Mesodermal cell (in vitro differentiated cells): ENCODE data around the gene SYDE2.
"Not testable (repeated sequence)": the region's sequence is repeated elsewhere in the genome, so short reads cannot be mapped to it uniquely, and the experiment has no call there.

Experiments used
- H3K27ac ChIP-seq: 2 replicates; pipeline ENCODE4 v1.7.0; 2013; ENCODE audit warnings: mild to moderate bottlenecking, low read depth, low read length, moderate library complexity; ENCODE audit not compliant: severe bottlenecking
- H3K36me3 ChIP-seq: 2 replicates; pipeline ENCODE4 v1.7.1; 2013; ENCODE audit warnings: mild to moderate bottlenecking, low read length, moderate library complexity; ENCODE audit not compliant: control insufficient read depth, insufficient read depth
- H3K4me1 ChIP-seq: one replicate; pipeline ENCODE4 v1.7.1; 2013; ENCODE audit warnings: mild to moderate bottlenecking, low read length; ENCODE audit not compliant: insufficient read depth, control insufficient read depth, poor library complexity, severe bottlenecking
- H3K4me3 ChIP-seq: 2 replicates; pipeline ENCODE4 v1.7.0; 2013; ENCODE audit warnings: low read length, control low read depth, mild to moderate bottlenecking; ENCODE audit not compliant: insufficient read depth, poor library complexity, severe bottlenecking; ENCODE audit errors: extremely low read depth
- H3K9me3 ChIP-seq: 2 replicates; pipeline ENCODE4 v1.7.1; 2013; ENCODE audit warnings: mild to moderate bottlenecking, low read length, moderate library complexity; ENCODE audit not compliant: control insufficient read depth
- WGBS, 2 experiments: methylation state at CpG; one replicate each; pipeline ENCODE4 v1.1.5; 2013; ENCODE audit warnings: missing lambda C conversion rate in 2 of 2; ENCODE audit not compliant: insufficient coverage in 2 of 2; 5-methylcytosine and 5-hydroxymethylcytosine counted together

SYDE2 gene

GRCh38 chr1:85142753-85143152 lies 58.1 kb downstream of the SYDE2 start:
- Histone ChIP-seq H3K4me1 (no peaks in the 10 kb centered on the region), H3K36me3 (no peaks in the 10 kb centered on the region), H3K4me3 (no peak overlapping the region), H3K9me3 (no peaks in the 10 kb centered on the region), H3K27ac (no peak overlapping the region)
- 79 to 100% methylated on average over 2 of the region's 5 CpGs for WGBS, 2 experiments

GRCh38 chr1:85138439-85138838 lies 62.4 kb downstream of the SYDE2 start:
- H3K4me3 ChIP-seq, H3K27ac ChIP-seq, H3K4me1 ChIP-seq, H3K9me3 ChIP-seq, H3K36me3 ChIP-seq: not testable (repeated sequence)
- WGBS, 2 experiments = 100% methylated on average over 2 of the region's 5 CpGs

- 91 to 94% methylated on average over 8 of the region's 9 CpGs for WGBS, 2 experiments
- Histone ChIP-seq H3K27ac (no peak overlapping the region), H3K36me3 (no peaks in the 10 kb centered on the region), H3K4me3 (no peak overlapping the region), H3K9me3 (no peaks in the 10 kb centered on the region), H3K4me1 (no peaks in the 10 kb centered on the region)
These were observed 63.2 kb downstream of the SYDE2 start for GRCh38 chr1:85137660-85138059.

GRCh38 chr1:85135392-85135798 lies 65.4 kb downstream of the SYDE2 start:
- H3K36me3 ChIP-seq = no peaks in the 10 kb centered on the region
- H3K4me3 ChIP-seq = no peak overlapping the region
- 100% methylated on average over 1 of the region's 1 CpG; no CpG with 5 or more reads in 1 of the 2 experiments for WGBS, 2 experiments
- H3K27ac ChIP-seq = no peak overlapping the region
- H3K4me1 ChIP-seq = no peaks in the 10 kb centered on the region
- H3K9me3 ChIP-seq = no peaks in the 10 kb centered on the region

- WGBS, 2 experiments = 75 to 89% methylated on average over 2 to 3 of the region's 3 CpGs
- Histone ChIP-seq H3K36me3 (no peaks in the 10 kb centered on the region), H3K4me3 (no peak overlapping the region), H3K9me3 (no peaks in the 10 kb centered on the region), H3K4me1 (no peaks in the 10 kb centered on the region), H3K27ac (no peak overlapping the region)
These were observed 66.0 kb downstream of the SYDE2 start for GRCh38 chr1:85134583-85135391.

DNA sequence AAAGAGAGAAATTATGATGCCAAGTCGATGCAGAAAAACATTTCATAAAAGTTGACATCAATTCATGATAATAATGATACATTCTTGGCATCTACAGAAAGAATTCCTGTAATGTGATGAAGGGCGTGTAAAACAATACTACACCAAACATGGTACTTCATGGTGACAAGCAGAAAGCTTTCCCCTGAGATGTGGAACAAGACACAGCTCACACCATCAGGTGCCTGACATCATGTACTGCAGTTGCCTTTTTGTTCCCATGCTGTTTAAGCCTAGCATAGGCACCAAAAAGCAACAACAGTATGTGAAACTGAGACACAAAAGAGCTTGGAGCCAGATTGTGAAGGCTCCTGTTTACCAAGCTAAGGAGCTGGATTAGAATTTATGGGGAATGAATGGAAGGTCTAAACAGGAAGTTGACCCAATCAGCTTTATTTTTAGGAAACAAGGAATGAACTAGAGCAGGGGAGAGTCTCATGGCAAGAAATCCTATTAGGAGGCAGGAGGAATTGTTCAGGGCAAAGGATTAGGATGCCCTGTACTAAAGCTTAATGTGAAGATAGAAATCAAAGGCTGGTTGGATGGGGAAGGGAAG lies 67.2 kb downstream of the SYDE2 start:
- Histone ChIP-seq H3K4me3 (no peak overlapping the region), H3K9me3 (no peaks in the 10 kb centered on the region), H3K27ac (no peak overlapping the region), H3K36me3 (no peaks in the 10 kb centered on the region), H3K4me1 (no peaks in the 10 kb centered on the region)
- no CpG with 5 or more reads among the region's 2 CpGs for WGBS, 2 experiments

- no peaks in the 10 kb centered on the region for H3K36me3 ChIP-seq
- H3K27ac ChIP-seq = no peak overlapping the region
- H3K4me1 ChIP-seq = no peaks in the 10 kb centered on the region
- no peak overlapping the region for H3K4me3 ChIP-seq
- 88 to 91% methylated on average over 2 of the region's 4 CpGs for WGBS, 2 experiments
- H3K9me3 ChIP-seq = no peaks in the 10 kb centered on the region
These were observed 68.6 kb downstream of the SYDE2 start for GRCh38 chr1:85132078-85132720.

GRCh38 chr1:85128316-85128715 lies 72.5 kb downstream of the SYDE2 start:
- H3K4me1 ChIP-seq = no peaks in the 10 kb centered on the region
- no peaks in the 10 kb centered on the region for H3K36me3 ChIP-seq
- 100% methylated on average over 1 of the region's 1 CpG; no CpG with 5 or more reads in 1 of the 2 experiments for WGBS, 2 experiments
- no peaks in the 10 kb centered on the region for H3K9me3 ChIP-seq
- H3K4me3 ChIP-seq = no peak overlapping the region
- H3K27ac ChIP-seq = no peak overlapping the region

GRCh38 chr1:85125891-85126290 lies 74.9 kb downstream of the SYDE2 start:
- WGBS, 2 experiments = no CpG with 5 or more reads among the region's 1 CpG
- H3K36me3 ChIP-seq = no peaks in the 10 kb centered on the region
- H3K27ac ChIP-seq = no peak overlapping the region
- no peak overlapping the region for H3K4me3 ChIP-seq
- H3K9me3 ChIP-seq = no peaks in the 10 kb centered on the region
- H3K4me1 ChIP-seq = no peaks in the 10 kb centered on the region

DNA sequence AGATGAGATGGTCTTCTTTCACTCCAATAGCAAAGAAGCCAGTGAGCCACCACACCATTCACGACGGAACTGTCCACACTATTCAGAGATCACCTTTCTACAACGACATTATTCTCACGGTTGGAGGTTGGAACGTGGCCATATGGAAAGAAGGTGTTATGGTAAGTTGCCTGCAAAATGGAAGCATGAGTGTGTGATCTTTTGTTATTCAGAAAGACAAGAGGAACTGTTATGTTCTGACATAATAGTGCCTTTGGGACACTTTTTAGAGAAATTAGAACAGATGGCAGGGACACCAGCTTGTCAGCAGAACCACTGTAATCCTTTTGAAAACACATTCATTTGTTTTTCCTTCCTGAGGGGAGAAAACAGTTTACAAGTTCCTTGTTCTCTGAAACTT lies 76.7 kb downstream of the SYDE2 start:
- WGBS, 2 experiments = 92 to 100% methylated on average over 1 to 5 of the region's 5 CpGs
- no peak overlapping the region for H3K27ac ChIP-seq
- no peak overlapping the region for H3K4me3 ChIP-seq
- no peaks in the 10 kb centered on the region for H3K9me3 ChIP-seq
- no peaks in the 10 kb centered on the region for H3K4me1 ChIP-seq
- H3K36me3 ChIP-seq = no peaks in the 10 kb centered on the region

GRCh38 chr1:85122169-85122568 lies 78.6 kb downstream of the SYDE2 start:
- no peaks in the 10 kb centered on the region for H3K9me3 ChIP-seq
- H3K4me1 ChIP-seq = no peaks in the 10 kb centered on the region
- 86 to 100% methylated on average over 1 to 2 of the region's 2 CpGs for WGBS, 2 experiments
- no peak overlapping the region for H3K27ac ChIP-seq
- H3K36me3 ChIP-seq = no peaks in the 10 kb centered on the region
- no peak overlapping the region for H3K4me3 ChIP-seq
